ENCODE measurements around the gene RIN3.

RIN3 gene

GRCh38 chr14:92624764-92625163 lies 111.2 kb downstream of the RIN3 start:
- DNase-seq (ENCODE audit: extremely low read depth, low read depth): no peak
- TF ChIP-seq CTCF (IDR thresholded peaks at IDR 0.05; ENCODE audit: low read depth, low read length): no peak

GRCh38 chr14:92625213-92625612 lies 111.6 kb downstream of the RIN3 start:
- no peak for TF ChIP-seq CTCF (IDR thresholded peaks at IDR 0.05; ENCODE audit: low read depth, low read length)
- peak; percentile 83 for DNase-seq (ENCODE audit: extremely low read depth, low read depth)

- DNase-seq (ENCODE audit: extremely low read depth, low read depth): no peak
- TF ChIP-seq CTCF (IDR thresholded peaks at IDR 0.05; ENCODE audit: low read depth, low read length): no peak
Observed at GRCh38 chr14:92626041-92626440, 112.5 kb downstream of the RIN3 start.

- DNase-seq (ENCODE audit: extremely low read depth, low read depth): no peak
- TF ChIP-seq CTCF (IDR thresholded peaks at IDR 0.05; ENCODE audit: low read depth, low read length): no peak
Observed at GRCh38 chr14:92627707-92628215, 114.2 kb downstream of the RIN3 start.

GRCh38 chr14:92628636-92629035 lies 115.1 kb downstream of the RIN3 start:
- no peak for DNase-seq (ENCODE audit: extremely low read depth, low read depth)
- TF ChIP-seq CTCF (IDR thresholded peaks at IDR 0.05; ENCODE audit: low read depth, low read length): no peak

GRCh38 chr14:92630367-92630766 lies 116.8 kb downstream of the RIN3 start:
- no peak for DNase-seq (ENCODE audit: extremely low read depth, low read depth)
- no peak for TF ChIP-seq CTCF (IDR thresholded peaks at IDR 0.05; ENCODE audit: low read depth, low read length)

GRCh38 chr14:92631098-92631497 lies 117.5 kb downstream of the RIN3 start:
- TF ChIP-seq CTCF (IDR thresholded peaks at IDR 0.05; ENCODE audit: low read depth, low read length): no peak
- no peak for DNase-seq (ENCODE audit: extremely low read depth, low read depth)
